Urothelium cell line (cell line): Measurements from ENCODE around the gene RPS28.
"Not testable (repeated sequence)": the region's sequence is repeated elsewhere in the genome, so short reads cannot be mapped to it uniquely, and the experiment has no call there.

Experiments used
- DNase-seq: peaks from one replicate; pipeline ENCODE4 v3.0.0; 2011; ENCODE audit warnings: low spot score, mixed read lengths
- FAIRE-seq: peaks from 2 replicates; lab custom pipeline; 2011; peaks lifted over from hg19 to GRCh38; lab: Jason Lieb, UNC

Gene RPS28

GRCh38 chr19:8321067-8321985 lies at the start of gene RPS28, which contains the start of gene NDUFA7:
RPS28 (plus strand) TSS chr19:8321496; CDS start chr19:8321531, 35 bp downstream.
NDUFA7 (minus strand) TSS chr19:8321375; CDS start chr19:8321358, 17 bp downstream.
- FAIRE-seq (no peak), DNase-seq (peak; percentile 89)

GRCh38 chr19:8276508-8276907 lies 44.8 kb upstream of the RPS28 start:
- DNase-seq, FAIRE-seq: not testable (repeated sequence)

DNA sequence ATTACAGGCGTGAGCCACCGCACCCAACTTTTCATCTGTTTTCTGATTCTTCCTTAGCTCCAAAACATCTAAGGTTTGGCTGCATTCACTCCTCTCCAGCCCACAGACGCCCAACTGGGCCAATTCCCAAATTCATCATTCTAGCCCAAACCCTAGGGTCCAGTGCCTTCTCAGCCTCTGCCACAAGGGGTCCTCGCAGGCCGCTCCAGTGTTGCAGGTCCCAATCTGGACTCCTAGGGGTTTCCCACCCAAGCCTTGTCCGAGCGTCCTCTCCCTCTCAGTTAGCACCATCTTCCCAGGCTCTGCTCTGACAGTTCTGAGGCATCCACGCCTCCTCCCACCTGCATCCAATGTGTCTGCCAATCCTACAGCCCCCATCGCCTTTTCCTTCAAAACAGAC lies 30.0 kb upstream of the RPS28 start:
- not testable (repeated sequence) for FAIRE-seq, DNase-seq

GRCh38 chr19:8302357-8302691 lies 19.0 kb upstream of the RPS28 start:
- no peak for DNase-seq
- FAIRE-seq: no peak

- DNase-seq (no peak), FAIRE-seq (no peak)
These were observed 18.6 kb upstream of the RPS28 start for GRCh38 chr19:8302734-8303133.

DNA sequence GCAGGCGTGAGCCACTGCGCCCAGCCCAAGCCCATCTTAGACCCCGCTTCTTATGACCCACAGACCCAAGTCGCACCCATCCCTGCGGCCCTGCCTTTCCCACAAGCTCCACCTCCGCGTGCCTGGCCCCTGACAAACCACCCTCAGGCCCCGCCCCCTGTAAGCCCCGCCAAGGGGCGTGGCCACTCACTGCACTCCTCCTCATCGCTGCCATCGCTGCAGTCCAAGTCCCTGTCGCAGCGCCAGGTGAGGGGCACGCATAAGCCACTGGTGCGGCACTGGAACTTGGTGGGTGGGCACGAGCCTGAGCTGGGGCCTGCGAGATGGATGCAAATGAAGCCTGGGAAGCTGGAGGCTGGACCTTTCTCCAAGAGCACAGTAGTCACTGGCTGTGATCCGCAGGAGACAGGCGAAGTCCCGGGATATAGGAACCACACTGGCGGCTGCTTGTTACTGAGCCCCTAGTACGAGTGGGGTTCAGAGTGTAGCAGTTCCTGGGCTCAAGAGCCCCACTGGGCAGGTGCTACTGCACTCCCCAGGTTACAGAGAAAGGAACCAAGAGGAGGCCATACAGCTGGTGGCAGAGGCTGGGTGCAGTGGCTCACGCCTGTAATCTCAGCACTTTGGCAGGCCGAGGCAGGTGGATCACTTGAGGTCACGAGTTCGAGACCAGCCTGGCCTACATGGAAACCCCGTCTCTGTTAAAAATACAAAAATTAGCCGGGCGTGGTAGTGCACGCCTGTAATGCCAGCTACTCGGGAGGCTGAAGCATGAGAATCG lies 16.3 kb upstream of the RPS28 start:
- no peak for FAIRE-seq

DNA sequence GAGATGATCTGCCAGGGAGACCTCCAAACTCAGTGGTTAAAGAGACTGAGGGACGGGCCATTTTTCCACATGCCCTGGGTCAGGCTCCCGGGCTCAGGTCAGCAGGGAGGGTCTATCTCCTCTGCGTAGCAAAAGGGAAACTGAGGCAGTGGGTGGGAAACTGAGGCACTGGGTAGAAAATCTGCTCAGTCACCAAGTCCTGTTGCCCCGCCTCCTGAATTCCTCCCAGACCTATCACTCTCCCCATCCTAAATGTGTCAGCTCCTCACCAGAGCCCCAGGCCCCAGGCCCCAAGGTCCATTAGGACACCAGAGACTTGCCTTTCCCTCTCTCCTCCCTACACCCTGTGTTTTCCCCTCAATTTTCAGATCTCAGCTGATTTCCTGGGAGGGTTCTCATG lies 15.5 kb upstream of the RPS28 start:
- DNase-seq (no peak), FAIRE-seq (no peak)

More for the DNA sequence above, 16.3 kb upstream of the RPS28 start:
- DNase-seq: no peak

- DNase-seq: no peak
- no peak for FAIRE-seq
These were observed 14.9 kb upstream of the RPS28 start for GRCh38 chr19:8306235-8307054.

GRCh38 chr19:8307400-8307964 lies 13.8 kb upstream of the RPS28 start:
- FAIRE-seq: no peak
- peak; percentile 23 for DNase-seq

- no peak for FAIRE-seq
- peak; percentile 85 for DNase-seq
These were observed 13.1 kb upstream of the RPS28 start, which contains the start of gene CD320 for GRCh38 chr19:8307965-8308866. CD320 (minus strand) TSS chr19:8308358; CDS start chr19:8308290, 68 bp downstream.

DNA sequence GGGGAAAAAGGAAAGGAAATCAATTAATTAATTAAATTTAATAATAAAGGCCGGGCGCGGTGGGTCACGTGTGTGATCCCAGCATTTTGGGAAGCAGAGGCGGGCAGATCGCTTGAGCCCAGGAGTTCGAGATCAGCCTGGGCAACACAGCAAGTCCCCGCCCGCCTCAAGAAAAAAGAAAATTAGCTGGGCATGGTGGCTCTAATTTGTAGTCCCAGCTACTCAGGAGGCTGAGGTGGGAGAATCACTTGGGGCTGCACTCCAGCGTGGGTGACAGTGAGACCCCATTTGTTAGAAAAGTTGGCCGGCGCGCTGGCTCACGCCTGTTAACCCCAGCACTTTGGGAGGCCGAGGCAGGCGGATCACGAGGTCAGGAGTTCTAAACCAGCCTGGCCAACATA lies 12.4 kb upstream of the RPS28 start:
- DNase-seq (no peak), FAIRE-seq (no peak)

- no peak for FAIRE-seq
- no peak for DNase-seq
These were observed 10.8 kb upstream of the RPS28 start for GRCh38 chr19:8310342-8311055.

DNA sequence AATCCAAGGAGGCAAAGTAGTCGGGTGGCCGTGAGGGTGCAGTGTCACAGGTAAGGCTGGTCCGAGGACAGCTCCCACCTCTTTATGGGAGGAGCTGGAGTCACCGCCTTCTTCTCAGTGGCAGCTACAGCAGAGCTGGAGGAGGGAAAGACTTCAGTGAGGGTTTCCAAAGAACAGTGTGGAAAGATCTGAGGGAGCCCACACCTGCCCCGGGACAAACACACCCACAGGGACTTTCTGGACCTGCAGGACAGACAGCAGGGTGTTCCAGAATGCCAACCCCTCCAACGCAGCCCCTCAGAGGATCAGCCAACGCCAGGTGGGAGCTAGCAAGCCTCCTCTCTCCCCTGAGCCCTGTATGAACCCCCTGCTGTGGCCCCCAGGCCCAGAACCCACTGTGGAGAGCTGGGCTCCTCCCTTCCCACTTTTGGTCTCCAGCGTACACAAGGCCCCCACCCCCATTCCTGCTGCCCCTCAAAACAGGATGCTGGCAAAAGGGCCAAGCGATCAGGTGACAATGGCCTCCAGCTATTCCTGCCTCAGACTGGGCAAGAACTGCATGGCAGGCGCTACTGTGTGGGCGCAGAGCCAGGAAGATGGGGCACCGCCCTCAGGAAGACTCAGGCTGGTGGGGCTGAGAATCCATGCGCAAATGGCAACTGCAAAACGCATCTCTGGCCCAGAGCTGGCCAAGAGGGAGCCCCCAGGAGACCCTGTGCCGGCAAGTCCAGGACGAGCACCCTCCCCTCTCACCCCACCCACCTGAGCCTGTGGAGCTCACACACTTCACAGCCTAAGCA lies 9.6 kb upstream of the RPS28 start:
- FAIRE-seq (no peak), DNase-seq (no peak)

- DNase-seq, FAIRE-seq: not testable (repeated sequence)
These were observed 6.2 kb upstream of the RPS28 start for GRCh38 chr19:8314981-8315640.

DNA sequence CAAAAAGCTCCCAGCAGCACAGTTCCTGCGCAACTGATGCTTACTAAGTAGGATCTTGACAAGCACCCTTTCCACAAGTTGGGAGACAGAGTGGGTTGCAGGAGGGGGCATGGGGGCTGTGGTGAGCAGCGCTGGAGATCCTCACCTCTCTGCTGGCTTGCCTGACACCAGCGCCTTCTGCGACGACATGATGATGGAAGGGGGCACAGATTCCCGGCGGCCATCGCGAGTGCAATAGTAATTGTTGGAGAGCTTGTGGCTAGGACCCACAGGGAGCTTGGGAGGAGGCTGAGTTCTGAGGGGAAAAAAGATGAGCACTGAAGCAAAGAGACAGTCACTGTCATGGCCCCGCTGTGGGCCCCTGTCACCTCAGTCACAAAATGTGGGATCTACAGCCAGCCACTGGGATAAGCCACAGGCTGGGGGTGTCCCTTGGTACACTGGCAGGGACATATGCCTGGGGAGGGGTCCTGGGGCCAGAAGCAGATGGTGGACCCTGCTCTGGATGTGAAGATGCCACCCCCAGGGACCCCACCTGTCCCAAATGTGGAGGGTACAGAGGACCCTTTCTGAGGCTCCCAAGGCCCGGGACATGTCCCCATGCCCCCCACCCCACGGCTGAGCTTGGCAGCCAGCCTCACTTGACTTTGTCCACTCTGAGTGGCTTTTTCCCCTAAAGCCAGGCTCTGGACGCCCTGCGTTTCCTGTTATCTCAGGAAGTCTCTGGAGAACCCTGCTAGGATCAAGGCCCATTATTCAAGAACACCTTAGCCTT lies 4.8 kb upstream of the RPS28 start:
- no peak for DNase-seq
- no peak for FAIRE-seq

DNA sequence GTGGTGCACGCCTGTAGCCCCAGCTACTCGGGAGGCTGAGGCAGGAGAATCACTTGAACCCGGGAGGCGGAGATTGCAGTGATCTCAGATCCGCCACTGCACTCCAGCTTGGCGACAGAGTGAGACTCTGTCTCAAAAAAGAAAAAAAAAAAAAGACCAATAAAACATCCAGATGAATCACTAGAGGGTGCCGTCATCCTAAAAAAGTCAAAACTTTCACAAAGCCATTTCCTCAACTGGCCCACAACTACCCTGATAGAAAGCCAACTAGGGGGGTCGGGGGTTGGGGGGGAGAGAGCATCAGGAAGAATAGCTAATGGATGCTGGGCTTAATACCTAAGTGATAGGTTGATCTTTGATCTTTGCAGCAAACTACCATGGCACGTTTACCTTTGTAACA lies 2.5 kb upstream of the RPS28 start:
- not testable (repeated sequence) for FAIRE-seq, DNase-seq
